RWPE2 (cell line): ENCODE measurements around the gene TANC1.
A peak's percentile ranks its signal among the peaks of the same experiment; 100 is the strongest.

Source experiments
- ATAC-seq: fragments of 200-7000 bp; cut with Tn5 transposase; 3 replicates; pipeline ENCODE4 v1.9.1; 2021; ENCODE audit warnings: low read depth
- DNase-seq: peaks from one replicate; pipeline ENCODE4 v3.0.0-alpha.2; 2020; ENCODE audit warnings: low spot score
- H3K27ac ChIP-seq: fragments of 450-650 bp; 2 replicates; pipeline ENCODE4 v1.5.1; 2017; ENCODE audit warnings: mild to moderate bottlenecking; ENCODE audit not compliant: poor library complexity, severe bottlenecking
- H3K27me3 ChIP-seq: fragments of 250-450 bp; sonication (Bioruptor Pico); 2 replicates; pipeline ENCODE4 v1.5.1; 2021; ENCODE audit warnings: mild to moderate bottlenecking, moderate library complexity; ENCODE audit not compliant: insufficient read depth, poor library complexity, severe bottlenecking
- H3K36me3 ChIP-seq: fragments of 250-450 bp; sonication (Bioruptor Pico); 2 replicates; pipeline ENCODE4 v1.5.1; 2020; ENCODE audit warnings: low read depth, mild to moderate bottlenecking, moderate library complexity
- H3K4me1 ChIP-seq: fragments of 250-450 bp; sonication (Bioruptor Pico); 2 replicates; pipeline ENCODE4 v1.5.1; 2021; ENCODE audit warnings: mild to moderate bottlenecking, moderate library complexity; ENCODE audit not compliant: insufficient read depth, poor library complexity, severe bottlenecking
- H3K4me3 ChIP-seq: fragments of 250-450 bp; sonication (Bioruptor Pico); 2 replicates; pipeline ENCODE4 v1.5.1; 2021; ENCODE audit warnings: mild to moderate bottlenecking, moderate library complexity; ENCODE audit not compliant: severe bottlenecking
- H3K9me3 ChIP-seq: fragments of 250-450 bp; sonication (Bioruptor Pico); 2 replicates; pipeline ENCODE4 v1.5.1; 2021; ENCODE audit warnings: mild to moderate bottlenecking, moderate library complexity; ENCODE audit not compliant: severe bottlenecking
- CTCF ChIP-seq: fragments of 450-650 bp; IDR thresholded peaks from one replicate; pipeline ENCODE4 v1.5.1; 2017; ENCODE audit warnings: mild to moderate bottlenecking, moderate library complexity; ENCODE audit not compliant: poor library complexity, severe bottlenecking

TANC1 gene

GRCh38 chr2:158965107-158965506 is 3.3 kb upstream of the TANC1 start:
- Histone ChIP-seq H3K9me3 (no peaks in the 10 kb centered on the region), H3K36me3 (no peaks in the 10 kb centered on the region), H3K27me3 (no peaks in the 10 kb centered on the region), H3K27ac (no peak overlapping the region), H3K4me1 (peaks cover 9% of the 10 kb centered on the region), H3K4me3 (no peak overlapping the region)
- TF ChIP-seq CTCF, result no peak
- ATAC-seq (no peak), DNase-seq (no peak)

GRCh38 chr2:158965641-158966040 is 2.8 kb upstream of the TANC1 start:
- no peak for ATAC-seq
- no peak overlapping the region for H3K4me3 ChIP-seq
- no peak for TF ChIP-seq CTCF
- H3K4me1 ChIP-seq, result peaks cover 14% of the 10 kb centered on the region
- no peaks in the 10 kb centered on the region for H3K27me3 ChIP-seq
- DNase-seq, result no peak
- H3K27ac ChIP-seq, result no peak overlapping the region
- H3K36me3 ChIP-seq, result no peaks in the 10 kb centered on the region; the same call in 1 of the 2 replicates
- H3K9me3 ChIP-seq, result no peaks in the 10 kb centered on the region

DNA sequence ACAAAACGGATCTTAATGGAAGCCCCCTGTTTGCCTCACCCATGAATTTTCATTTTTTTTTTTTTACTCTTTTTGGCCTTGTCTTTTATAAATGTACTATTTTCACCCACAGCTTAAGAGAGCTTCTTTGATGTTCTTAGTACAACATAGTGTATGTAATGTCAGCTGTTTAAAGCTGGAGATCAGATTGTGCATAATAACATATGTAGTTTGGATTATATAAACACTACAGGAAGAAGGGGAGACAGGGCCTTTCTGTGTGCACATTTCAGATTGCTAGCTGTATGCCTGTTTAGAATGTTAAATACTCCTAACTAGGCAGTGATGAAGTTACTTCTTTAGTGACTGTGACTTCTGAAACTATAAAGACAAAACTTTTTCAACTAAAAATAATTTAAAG is 2.1 kb upstream of the TANC1 start:
- no peak for ATAC-seq
- no peak overlapping the region for H3K27ac ChIP-seq
- DNase-seq, result no peak
- no peaks in the 10 kb centered on the region for H3K27me3 ChIP-seq
- H3K9me3 ChIP-seq, result no peaks in the 10 kb centered on the region
- peaks cover 6% of the 10 kb centered on the region for H3K36me3 ChIP-seq
- H3K4me3 ChIP-seq, result no peak overlapping the region
- TF ChIP-seq CTCF, result no peak
- H3K4me1 ChIP-seq, result peaks cover 20% of the 10 kb centered on the region

DNA sequence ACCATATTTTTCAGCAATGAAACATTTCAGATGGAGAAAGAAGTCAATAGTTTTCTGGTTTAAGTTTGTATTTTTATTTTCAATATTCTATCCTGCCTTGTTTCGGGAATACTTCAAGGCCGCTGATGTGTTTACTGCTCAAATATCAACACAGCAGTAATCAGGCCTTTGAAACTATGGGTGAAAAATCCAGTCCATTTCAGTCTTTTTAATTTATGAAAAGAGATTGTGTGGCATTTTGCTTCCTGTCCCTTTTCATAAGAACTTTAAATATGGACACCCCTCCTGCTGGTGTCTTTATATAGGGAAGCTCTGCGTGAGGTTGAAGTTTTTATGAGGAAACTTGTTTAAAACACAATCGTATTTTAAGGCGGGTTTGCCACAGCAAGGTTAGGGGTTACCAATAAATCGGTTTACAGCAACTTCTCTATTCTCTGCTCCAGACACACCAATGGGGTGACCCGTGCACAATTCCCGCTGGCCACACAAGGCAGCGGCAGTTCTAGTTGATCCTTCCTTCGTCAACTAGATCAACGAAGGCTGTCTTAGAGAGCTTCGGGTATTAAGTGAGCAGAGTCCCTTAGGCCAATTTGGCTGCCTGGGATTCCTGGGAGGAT is 1.2 kb upstream of the TANC1 start:
- Histone ChIP-seq H3K27ac (peak overlapping the region; percentile 79), H3K4me3 (peak overlapping the region; percentile 87), H3K9me3 (no peaks in the 10 kb centered on the region), H3K27me3 (no peaks in the 10 kb centered on the region), H3K4me1 (peaks cover 29% of the 10 kb centered on the region), H3K36me3 (peaks cover 7% of the 10 kb centered on the region)
- no peak for TF ChIP-seq CTCF
- ATAC-seq (no peak), DNase-seq (no peak)

GRCh38 chr2:158967731-158968395 is 577 bp upstream of the TANC1 start:
- Histone ChIP-seq H3K9me3 (no peaks in the 10 kb centered on the region), H3K36me3 (peaks cover 7% of the 10 kb centered on the region), H3K4me1 (peaks cover 35% of the 10 kb centered on the region), H3K4me3 (peak overlapping the region; percentile 87), H3K27ac (peak overlapping the region; percentile 79), H3K27me3 (no peaks in the 10 kb centered on the region)
- peak; percentile 34 for ATAC-seq
- DNase-seq, result no peak
- no peak for TF ChIP-seq CTCF
